ENCODE results near the gene CELF1.
A peak's percentile ranks its signal among the peaks of the same experiment; 100 is the strongest.

Gene CELF1

DNA sequence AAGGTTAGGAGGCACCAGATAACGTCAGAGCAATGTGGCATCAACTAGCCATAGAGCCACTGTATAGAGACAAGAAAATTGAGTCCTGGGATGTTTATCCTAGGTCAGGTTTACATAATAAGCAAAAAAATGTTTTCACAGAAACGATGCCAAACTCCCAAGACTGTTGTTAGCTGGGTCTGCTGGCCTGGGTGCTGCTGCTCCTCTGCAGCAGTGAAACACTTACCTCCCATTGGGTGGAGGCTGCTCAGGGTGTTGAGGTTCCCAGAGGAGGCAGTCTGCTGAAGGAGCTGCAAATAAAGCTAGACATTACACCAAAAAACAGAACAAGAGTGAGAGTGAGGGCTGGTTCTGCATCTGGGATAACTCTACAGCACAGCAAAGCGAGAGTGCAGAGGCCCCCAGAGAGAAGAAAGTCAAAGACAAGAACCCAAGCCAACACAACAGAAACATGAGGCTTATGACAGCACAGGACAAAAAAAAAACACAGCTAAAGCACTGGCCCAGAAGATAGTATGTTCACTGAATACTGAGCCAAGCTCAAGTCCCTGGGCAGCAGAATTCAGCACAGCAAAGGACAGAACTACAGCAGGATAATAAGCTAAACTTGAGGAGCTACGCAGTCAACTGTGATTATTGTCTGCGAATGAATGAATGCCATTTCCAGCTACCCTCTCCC lies 74.1 kb downstream of the CELF1 start:
- DNase-seq, result no peak

DNA sequence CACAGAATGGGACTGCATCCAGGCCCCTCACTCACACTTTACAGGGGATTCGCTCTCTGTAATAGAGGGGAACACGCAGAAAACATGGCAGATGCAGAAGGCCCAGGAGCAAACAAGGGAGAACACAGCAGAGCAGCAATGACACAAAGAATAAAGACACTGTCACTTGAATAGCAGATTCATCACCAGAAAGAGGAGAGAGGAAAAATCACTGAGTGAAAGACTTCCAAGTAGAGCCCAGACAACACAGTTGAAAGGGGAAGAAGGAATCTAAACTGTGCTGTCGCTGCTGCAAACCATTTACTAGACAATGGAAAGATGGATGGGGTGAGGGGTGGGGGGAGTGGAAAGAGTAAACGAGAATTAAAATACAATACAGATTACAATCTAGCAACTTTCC lies 75.2 kb downstream of the CELF1 start:
- DNase-seq, result no peak

DNA sequence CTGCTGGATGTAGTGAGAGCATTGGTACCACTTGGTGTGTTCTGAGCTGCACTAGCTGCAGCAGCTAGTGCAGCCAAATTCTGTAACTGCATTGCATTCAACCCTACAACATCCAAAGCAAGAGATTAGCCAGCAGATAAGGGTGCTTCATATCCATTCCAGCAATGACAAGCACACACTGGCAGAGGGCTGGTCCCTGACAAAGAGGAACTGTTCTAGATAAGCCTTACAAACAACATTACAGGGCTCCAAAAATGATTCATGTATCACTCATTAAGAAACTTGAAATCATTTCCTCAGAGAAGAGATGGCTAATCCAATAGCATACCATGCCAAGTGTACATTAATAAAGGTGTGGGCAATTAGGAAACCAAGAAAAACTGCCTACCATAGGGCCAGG lies 75.6 kb downstream of the CELF1 start:
- DNase-seq, result no peak

DNA sequence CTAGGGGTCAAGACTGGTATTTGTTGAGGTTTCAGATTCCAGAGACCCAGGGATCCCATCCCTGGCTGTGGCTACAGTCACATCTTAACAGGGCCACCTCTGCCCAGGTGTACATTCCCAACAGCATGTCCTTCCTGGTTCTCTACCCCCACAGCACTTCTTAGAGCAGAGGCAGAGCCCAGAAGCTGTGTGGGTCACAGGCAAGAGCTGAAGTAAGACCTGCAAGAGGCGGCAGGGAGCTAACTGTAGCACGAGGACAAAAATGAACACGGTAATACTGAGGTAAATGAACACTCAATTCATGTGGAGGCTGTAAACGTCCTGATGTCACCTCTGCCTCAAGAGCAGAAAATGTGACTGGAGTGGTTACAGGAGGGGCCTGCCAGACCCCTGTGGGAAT lies 82.3 kb downstream of the CELF1 start:
- no peak for DNase-seq

DNA sequence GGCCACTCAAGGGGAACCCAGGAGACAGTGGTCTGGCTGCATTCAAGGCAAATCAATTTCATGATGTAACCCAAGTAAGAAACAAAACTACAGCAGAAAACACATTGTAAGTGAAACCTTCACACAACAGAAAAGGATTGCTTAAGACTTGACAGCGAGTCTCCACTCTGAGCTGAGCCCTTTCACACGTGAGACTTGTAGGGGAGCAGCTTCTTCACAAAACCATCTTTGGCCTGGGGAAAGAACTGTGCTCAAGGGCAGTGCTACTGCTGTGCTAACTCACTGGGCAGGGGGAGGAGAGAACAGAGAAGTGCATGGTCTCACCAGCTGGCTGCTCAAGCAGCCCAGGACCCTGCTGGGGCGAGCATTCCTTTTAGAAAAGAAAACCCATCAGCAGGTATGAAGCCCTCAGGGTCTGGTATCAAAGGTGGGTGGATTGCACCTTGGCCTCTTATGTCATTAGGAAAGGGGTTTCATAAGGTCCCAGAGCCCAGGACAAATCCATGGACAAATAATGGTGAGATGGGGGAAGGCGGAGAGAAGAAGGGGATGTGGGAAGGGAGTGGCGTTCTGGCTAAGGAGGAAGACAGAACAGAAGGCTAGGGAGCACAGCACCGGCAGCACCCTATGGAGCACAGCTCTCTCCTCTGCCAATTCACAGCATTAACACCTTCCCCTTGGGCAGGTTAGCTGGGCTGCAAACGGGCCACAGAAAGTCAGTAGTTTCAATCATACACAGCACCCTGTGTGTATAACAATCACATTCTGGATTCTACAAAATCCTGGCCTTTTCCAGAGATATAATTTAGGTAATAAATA lies 83.4 kb downstream of the CELF1 start:
- DNase-seq, result no peak

DNA sequence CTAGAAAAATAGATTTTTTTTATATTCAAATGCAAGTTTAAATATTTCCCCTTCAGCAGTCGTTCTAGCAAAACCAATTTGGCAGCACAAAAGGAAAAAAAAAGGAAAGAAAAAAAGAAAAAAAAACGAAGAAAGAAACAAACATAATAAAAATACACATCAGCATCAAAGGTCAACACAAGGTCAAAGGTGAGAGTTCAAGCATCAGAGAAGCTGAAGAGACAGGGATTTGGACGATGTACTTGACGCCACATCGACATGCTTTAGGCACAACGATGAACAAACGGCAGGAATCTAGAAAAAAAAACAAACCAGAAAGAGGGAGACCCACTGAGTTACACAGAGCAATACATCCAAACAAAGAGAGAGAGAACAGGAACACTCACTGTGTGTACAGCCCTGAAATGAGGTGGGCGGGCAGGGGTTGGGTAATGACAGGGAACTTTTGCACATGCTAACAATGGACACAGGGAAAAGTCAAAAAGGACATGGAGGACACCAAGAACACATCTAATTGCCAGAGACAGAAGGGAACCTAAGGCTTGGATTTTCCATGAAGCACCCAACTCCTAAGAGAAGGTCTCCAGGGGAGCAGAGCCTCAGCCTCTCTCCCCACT lies 84.2 kb downstream of the CELF1 start:
- DNase-seq, result no peak

DNA sequence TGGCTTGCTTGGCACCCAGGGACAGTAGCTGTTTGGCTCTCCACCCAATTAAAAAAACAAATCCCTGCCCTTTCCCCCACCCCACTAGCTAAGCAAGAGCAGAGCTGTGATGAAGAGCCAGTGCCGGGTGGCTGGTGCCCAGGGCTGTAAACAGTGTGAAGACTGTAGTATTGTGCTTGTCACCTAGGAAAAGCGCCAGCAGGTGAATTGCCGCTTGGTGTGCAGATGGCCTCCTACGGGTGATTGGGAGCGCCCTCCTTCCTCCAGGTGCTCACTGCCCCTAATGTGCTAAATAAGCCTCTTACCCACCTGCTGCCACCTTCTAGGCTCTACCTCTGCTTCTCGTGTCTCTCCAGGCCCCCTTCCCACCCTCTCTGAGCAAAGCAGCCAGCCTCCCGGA lies 85.6 kb downstream of the CELF1 start:
- DNase-seq, result no peak

DNA sequence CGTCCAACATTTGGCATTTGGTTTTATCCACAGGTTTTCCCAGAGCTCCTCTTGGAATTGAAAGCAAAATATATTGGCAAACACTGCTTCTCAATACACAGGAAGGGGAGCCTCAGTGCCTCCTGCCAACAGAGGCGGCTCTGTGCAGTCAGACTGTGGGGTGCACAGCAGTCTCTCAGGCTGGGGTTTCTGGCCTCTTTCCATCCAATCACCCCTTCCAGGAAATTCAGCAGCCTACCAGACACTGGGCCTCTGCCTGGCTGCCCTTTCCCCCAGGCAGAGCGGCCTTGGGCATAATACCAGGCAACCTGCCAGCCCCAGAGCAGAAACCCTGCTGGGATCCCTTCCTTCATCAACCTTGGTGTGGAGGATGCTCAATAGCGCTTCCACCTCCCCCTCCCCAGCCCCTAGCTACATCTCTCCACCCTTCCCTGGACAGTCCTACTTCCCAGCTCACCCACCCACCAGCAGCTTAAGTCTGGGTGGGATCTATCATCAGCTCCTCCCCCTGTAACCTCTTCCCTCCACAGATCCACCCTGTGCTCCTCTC lies 86.2 kb downstream of the CELF1 start:
- no peak for DNase-seq

DNA sequence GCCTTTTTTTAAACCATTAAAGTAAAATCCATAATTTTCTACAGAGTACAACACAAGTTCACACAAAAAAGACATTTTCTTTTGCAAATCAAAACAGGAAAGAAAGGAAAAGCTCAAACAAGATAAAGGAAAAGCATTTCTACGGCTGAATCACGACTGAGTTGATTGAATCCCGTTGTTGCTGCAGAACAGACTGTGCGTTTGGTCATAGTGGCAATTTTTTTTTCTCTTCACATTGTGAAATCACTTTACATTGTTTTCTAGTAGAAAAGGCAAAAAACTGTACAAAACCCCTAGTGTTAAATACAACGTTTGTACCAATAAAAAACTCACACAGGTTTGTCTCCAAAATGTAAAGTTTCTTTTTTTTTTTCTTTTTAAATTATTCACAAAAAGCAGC lies 86.7 kb downstream of the CELF1 start:
- no peak for DNase-seq

DNA sequence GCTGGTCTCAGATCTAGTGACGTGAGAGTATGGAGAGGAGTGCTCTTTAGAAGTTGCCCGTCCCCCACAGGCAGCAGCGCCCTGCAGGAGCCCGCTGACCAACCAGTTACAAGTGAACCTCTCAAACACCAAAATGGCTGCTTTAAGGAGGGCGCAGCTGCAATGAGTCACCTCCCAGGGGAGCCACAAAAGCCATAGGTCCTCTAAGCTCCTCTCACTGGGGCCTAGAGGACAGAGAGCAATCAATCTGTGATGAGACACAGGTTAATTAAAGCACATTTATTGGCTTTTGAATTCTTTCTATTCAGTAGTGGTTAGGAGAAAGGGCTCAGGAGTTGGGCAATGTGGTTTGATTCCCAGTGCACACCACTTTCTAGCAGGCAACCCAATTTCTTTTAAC lies 88.4 kb downstream of the CELF1 start:
- no peak for DNase-seq

DNA sequence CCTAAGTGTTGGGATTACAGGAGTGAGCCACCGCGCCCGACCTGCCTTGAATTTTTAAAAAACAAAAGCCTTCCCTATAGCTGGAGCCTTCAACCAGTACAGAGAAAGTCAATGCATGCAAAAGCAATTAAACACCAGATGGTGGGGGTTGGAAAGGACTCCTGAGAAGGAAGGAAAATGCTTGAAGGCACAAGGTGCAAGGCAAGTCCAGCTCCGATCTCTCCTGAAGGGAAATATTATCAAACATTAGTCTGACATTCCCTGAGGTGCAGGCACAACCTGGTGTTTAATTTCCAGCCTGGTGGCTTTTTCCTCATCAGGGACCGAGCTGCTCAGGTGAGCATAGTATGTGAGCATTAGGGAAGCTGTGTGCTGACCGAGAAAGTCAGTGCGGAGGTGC lies 91.1 kb downstream of the CELF1 start:
- no peak for DNase-seq

DNA sequence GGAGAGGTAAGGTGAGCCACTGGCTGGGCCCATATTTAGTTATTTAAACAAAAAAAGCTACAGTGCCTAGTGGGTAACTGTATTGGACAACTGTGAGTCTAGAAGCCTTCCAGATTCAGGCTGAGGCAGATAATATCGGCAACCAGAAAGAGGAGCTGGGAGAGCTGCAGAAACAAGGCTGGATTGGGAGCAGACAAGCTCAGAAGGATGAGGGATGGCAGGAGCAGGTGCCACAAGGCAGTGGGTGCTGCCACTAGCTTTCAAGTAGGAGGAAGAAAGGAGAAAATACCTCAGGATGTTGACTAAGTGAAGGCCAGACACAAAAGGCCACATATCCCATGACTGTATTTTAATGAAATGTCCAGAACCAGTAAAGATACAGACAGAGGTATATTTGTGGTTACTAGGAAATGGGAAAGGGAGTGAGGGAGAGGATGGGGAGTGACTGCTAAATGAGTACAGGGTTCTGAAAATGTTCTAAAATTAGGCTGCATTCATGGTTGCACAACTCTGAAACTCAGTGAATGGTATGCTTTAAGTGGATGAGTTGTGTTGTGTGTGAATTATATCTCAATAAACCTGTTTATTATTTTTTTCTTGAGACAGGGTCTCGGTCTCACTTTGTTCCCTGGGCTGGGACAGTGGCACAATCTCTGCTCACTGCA lies 92.2 kb downstream of the CELF1 start:
- DNase-seq, result no peak

DNA sequence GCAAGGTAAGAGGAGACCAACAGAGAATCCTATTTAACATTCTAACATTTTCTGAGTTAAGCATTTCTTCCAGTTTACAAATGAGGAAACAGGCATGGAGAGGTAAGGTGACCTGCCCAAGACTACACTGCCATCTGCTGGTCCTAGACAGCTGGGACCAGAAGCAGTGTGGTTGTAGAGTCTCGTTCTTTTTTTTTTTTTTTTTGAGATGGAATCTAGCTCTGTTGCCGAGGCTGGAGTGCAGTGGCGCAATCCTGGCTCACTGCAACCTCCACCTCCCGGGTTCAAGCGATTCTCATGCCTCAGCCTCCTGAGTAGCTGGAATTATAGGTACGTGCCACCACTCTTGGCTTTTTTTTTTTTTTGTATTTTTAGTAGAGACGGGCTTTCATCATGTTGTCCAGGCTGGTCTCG lies 98.7 kb downstream of the CELF1 start:
- DNase-seq, result peak; percentile 56

DNA sequence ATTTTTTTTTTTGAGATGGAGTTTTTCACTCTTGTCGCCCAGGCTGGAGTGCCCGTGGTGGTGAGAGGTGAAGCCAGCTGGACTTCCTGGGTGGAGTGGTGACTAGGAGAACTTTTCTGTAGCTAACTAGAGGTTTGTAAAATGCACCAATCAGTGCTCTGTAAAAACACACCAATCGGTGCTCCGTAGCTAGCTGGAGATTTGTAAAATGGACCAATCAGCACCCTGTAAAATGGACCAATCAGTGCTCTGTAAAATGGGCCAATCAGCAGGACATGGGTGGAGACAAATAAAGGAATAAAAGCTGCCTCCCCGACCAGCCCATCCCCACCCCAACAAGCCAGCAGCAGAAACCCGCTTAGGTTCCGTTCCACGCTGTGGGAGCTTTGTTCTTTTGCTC lies 99.6 kb downstream of the CELF1 start:
- DNase-seq, result no peak

DNA sequence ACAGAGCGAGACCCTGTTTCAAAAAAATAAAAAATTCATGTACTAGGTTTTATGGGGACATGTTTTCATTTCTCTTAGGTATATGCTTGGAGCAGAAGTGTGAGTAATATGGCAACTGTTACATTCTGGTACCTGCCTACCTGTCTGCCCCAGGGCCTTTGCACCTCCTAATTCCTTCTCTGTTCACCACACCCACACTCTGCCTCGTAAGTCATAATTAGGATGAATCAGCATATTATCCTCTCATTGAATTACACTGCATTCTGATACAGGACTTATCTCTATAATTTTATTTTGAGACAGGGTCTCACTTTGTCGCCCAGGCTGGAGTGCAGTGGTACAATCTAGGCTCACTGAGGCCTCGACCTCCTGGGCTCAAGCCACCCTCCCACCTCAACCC lies 100.9 kb downstream of the CELF1 start:
- DNase-seq, result no peak

DNA sequence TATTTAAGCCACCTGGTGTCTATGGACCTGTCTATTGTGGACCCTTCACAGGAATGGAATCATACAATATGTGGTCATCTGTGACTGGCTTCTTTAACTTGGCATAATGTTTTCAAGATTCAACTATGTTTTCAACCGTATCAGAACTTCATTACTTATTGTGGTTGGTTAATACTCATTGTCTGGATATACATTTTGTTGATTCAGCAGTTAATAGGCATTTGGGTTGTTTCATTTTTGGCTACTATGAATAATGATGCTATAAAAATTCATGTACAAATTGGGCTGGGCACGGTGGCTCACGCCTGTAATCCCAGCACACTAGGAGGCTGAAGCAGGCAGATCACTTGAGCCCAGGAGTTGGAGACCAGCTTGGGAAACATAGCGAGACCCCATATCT lies 101.5 kb downstream of the CELF1 start:
- DNase-seq, result no peak

DNA sequence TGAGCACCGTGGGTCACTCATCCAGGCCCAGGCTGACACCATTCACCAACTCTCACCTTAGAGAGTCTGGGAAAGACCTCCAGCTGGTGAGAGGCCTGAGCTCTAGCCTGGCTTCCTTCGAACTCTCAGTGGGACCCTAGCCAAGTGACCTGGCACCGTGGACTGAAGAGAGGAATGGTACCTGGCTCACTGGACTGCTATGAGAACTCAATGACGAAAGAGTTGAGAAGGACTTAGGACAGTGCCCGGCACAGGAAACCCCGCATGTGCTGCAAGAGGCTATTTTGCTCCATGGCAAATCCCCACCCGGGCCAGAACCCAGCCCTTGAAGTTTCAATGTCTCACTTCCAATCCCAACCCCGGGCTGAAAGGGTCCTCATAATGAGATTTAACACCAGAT lies 103.4 kb downstream of the CELF1 start:
- DNase-seq, result no peak

DNA sequence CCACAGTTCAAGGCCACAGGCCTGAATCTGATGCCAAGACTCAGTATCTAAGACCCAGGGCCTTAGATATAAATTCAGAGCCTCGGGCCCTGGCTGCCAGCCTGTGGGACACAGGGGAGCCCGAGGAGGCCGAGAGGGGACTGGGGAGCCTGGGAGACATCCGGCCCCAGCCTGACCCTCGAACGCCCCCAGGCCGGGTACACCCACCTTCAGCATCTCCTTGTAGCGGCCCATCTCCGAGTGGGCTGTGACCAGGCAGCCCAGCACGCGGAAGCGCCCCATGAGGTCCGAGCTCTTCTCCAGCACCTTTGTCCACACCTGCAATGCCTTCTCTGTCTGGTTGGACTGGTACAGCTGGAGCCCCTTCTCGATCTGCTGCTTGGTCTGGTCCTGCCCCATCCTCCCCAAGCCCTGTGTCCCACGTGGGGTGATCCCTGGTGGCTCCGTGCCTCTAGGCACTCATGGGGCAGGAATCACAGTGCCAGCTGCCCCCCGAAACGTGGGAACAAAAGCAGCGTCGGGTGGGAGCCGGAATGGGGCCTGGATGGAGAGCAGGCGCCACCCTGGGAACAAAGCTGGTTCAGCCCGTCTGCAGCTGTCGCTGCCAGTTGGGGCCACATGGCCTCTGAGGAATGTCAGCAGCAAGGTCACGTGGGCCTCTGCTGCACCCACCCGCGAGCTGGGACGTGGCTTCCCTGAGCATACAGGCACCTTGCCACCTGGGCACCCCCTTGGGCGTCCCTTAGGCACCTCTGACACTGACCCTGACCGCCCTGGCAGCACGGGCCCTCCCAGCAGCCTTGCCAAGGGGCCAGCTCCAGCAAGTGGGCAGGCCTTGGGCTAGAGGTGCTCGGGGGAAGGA lies 104.1 kb downstream of the CELF1 start, which contains the start of gene RAPSN:
Gene RAPSN, minus strand, starts transcription at position 571 of the 862 bp plus-strand sequence. Its CDS starts 172 bp downstream, at position 399.
- DNase-seq, result no peak

DNA sequence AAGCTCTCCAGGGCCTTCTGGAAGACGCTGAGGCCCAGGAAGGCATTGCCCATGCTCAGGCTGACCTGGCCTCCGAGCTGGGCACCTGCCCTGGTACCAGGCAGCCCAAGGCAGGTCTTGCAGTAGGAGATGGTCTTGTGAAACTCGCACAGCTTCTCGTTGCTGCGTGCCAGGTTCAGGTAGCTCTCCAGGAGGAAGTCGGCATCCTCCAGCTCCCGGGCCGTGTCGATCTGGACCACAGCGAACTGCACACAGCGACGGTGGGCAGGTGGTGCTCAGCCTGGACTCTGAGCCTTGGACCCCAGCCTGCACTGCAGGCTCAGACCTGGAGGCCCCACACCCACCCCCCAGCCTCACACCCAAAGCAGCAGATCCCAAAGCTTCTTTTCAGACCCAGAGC lies 105.0 kb downstream of the CELF1 start:
- DNase-seq, result no peak

DNA sequence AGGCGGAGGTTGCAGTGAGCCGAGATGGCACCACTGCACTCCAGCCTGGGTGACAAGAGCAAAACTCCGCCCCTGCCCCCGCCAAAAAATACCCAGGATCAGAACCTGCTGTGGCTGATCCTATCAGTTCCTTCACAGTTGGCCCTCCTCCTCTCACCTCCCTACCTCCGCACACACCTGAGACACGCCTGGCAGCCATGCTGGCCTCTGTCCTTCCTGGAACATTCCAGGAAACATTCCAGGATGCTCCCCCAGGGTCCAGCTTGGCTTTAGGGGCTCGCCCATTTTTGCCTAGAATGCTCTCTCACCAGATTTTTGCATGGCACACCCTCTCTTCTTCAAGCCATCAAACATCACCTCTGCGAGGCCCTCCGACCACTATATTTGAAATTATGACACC lies 106.1 kb downstream of the CELF1 start:
- DNase-seq, result no peak

DNA sequence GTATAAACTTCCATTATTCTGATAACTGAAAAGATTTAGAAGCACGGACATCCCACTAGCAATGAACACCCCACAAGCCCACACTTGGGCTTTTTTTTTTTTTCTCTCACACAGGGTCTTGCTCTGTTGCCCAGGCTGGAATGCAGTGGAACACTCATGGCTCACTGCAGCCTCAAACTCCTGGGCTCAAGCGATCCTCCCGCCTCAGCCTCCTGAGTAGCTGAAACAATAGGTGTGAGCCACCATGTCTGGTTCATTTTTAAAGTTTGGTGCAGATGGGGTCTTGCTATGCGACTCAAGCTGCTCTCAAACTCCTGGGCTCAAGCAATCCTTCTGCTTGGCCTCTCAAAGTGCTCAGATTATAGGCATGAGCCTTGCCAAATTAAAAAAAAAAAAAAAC lies 107.1 kb downstream of the CELF1 start:
- DNase-seq, result no peak

DNA sequence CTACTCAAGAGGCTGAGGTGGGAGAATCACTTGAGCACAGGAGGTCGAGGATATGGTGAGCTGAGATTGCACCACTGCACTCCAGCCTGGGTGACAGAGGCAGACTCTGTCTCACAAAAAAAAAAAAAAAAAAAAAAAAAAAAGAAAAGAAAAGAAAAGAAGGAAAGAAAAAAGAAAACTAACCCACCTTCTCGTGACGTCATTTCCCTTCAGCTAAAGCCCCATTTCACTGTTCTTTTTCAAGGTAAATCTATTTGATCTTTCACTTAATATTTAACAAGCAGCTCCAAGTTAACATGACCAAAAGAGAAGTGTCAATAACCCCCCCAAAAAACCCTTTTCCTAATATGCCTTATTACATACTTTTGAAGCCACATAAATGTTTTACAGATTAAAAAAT lies 109.1 kb downstream of the CELF1 start:
- DNase-seq, result no peak
